ENCODE data around the gene ETV3L. TPM values are rescaled to one million over a fixed set of nuclear protein-coding genes. Genes with fewer than 3 reads are reported as not detected.
"Not testable (repeated sequence)": the region's sequence is repeated elsewhere in the genome, so short reads cannot be mapped to it uniquely, and the experiment has no call there.

The ETV3L gene
- polyA plus RNA-seq, 6 donors from 2014 or later: not detected

GRCh38 chr1:157073944-157074685 lies 25.5 kb downstream of the ETV3L start:
- peak overlapping the region in 1 of 8 donors; percentile 30 for H3K4me3 Mint-ChIP-seq
- peaks cover 0 to 11% (median 0%) of the 10 kb centered on the region in 3 donors for H3K4me1 Mint-ChIP-seq
- no peak overlapping the region for H3K27ac Mint-ChIP-seq
- DNase-seq (no peak), ATAC-seq (ENCODE audit: low read depth in 2 of 2) (no peak)
- peaks cover 31 to 40% (median 38%) of the 10 kb centered on the region in 3 donors for H3K27me3 Mint-ChIP-seq
- H3K9me3 Mint-ChIP-seq: peaks cover 0 to 2% (median 0%) of the 10 kb centered on the region in 7 donors
- no peaks in the 10 kb centered on the region for H3K36me3 Mint-ChIP-seq

GRCh38 chr1:157069601-157070000 lies 30.0 kb downstream of the ETV3L start:
- no peak for ATAC-seq (ENCODE audit: low read depth in 2 of 2)
- no peak overlapping the region for H3K4me3 Mint-ChIP-seq
- H3K36me3 Mint-ChIP-seq: no peaks in the 10 kb centered on the region
- H3K9me3 Mint-ChIP-seq: peaks cover 0 to 7% (median 0%) of the 10 kb centered on the region in 7 donors
- DNase-seq: no peak
- no peak overlapping the region for H3K27ac Mint-ChIP-seq
- H3K4me1 Mint-ChIP-seq: peaks cover 0 to 10% (median 0%) of the 10 kb centered on the region in 3 donors
- peaks cover 36 to 48% (median 41%) of the 10 kb centered on the region in 3 donors for H3K27me3 Mint-ChIP-seq

DNA sequence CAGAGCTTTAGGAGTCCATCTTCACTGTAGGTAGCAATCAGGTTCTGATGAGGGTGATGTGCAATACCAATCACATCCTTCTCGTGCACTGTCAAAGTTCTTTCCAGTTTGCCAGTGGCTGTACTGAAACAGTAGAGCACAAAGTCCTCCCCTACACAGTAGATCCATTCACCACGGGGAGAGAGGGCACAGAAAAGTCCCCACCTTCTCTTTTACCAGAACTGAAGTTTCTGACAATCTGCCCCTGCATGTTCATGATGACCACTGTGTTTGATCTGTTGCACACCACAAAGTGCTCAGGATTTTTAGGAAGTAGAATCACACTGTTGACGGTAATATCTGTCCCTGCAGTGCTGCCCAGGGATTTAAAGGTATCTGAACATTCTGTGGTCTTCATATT lies 40.4 kb downstream of the ETV3L start:
- peaks cover 38 to 52% (median 39%) of the 10 kb centered on the region in 3 donors for H3K27me3 Mint-ChIP-seq
- peaks cover 0 to 24% (median 16%) of the 10 kb centered on the region in 7 donors for H3K9me3 Mint-ChIP-seq
- not testable (repeated sequence) for H3K4me1 Mint-ChIP-seq; H3K27ac Mint-ChIP-seq; ATAC-seq (ENCODE audit: low read depth in 2 of 2); H3K4me3 Mint-ChIP-seq; DNase-seq
- H3K36me3 Mint-ChIP-seq: peaks cover 0 to 12% of the 10 kb centered on the region in 2 donors

DNA sequence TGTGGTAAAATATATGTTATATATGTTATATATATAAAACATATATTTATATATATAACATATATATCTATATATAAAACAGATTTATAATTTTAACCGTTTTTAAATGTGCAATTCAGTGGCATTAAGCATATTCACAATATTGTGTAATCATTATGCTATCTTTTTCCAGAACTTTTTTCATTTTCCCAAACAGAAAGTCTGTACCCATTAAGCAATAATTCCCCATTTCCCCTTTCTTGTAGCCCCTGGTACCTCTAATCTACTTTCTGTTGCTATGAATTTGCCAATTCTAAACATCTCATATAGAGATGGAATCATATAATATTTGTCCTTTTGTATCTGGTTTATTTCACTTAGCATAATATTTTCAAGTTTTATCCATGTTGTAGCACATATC lies 43.3 kb downstream of the ETV3L start:
- Mint-ChIP-seq H3K27ac (no peak overlapping the region), H3K9me3 (peaks cover 0 to 40% (median 23%) of the 10 kb centered on the region in 7 donors), H3K4me1 (no peaks in the 10 kb centered on the region), H3K36me3 (peaks cover 0 to 6% of the 10 kb centered on the region in 2 donors), H3K4me3 (no peak overlapping the region), H3K27me3 (peaks cover 42 to 54% (median 43%) of the 10 kb centered on the region in 3 donors)
- ATAC-seq (ENCODE audit: low read depth in 2 of 2) (no peak), DNase-seq (no peak)

DNA sequence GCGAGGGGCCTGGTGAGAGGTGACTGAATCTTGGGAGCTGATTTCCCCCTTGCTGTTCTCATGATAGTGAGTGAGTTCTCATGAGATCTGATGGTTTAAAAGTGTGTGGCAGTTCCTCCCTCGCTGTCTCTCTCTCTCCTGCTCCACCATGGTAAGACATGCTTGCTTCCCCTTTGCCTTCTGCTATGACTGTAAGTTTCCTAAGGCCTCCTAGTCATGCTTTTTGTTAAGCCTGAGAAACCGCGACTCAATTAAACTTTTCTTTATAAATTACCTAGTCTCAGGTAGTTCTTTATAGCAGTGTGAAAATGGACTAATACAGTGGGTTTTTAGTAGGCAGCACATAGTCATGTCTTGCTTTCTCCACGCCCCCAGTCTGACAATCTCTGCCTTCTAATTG lies 43.9 kb downstream of the ETV3L start:
- H3K4me3 Mint-ChIP-seq; DNase-seq; H3K4me1 Mint-ChIP-seq; H3K36me3 Mint-ChIP-seq; H3K27ac Mint-ChIP-seq; ATAC-seq (ENCODE audit: low read depth in 2 of 2): not testable (repeated sequence)
- peaks cover 0 to 39% (median 22%) of the 10 kb centered on the region in 7 donors for H3K9me3 Mint-ChIP-seq
- peaks cover 44 to 54% (median 46%) of the 10 kb centered on the region in 3 donors for H3K27me3 Mint-ChIP-seq

DNA sequence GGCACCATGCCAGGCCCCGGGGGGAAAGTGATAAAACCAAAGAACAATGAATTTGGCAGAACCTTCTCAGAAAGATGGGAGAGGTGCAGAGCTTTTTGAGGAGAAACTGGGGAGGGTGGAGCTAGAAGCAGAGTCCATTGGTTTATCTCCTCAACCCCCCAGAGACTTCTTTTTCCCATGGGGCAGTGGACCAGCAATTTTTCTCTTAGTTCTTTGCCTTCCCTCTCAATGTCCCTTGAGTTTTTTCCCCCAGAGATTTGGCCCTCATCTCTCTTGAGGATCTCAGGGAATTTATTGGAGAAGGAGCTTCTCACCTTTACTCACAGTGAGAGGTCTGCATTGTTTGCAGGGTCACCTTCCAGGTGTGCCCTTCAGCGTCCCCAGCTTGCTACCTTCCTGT lies 48.8 kb downstream of the ETV3L start:
- ATAC-seq (ENCODE audit: low read depth in 2 of 2): no peak
- Mint-ChIP-seq H3K36me3 (peaks cover 0 to 15% of the 10 kb centered on the region in 2 donors), H3K27ac (no peak overlapping the region), H3K4me1 (peaks cover 4 to 9% (median 5%) of the 10 kb centered on the region in 3 donors), H3K4me3 (no peak overlapping the region), H3K9me3 (peaks cover 0 to 31% (median 19%) of the 10 kb centered on the region in 7 donors), H3K27me3 (peaks cover 52 to 68% (median 54%) of the 10 kb centered on the region in 3 donors)
- DNase-seq: no peak

- peak overlapping the region in 1 of 6 donors; percentile 35 for H3K27ac Mint-ChIP-seq
- peaks cover 72 to 84% (median 74%) of the 10 kb centered on the region in 3 donors for H3K27me3 Mint-ChIP-seq
- peaks cover 0 to 17% (median 11%) of the 10 kb centered on the region in 7 donors for H3K9me3 Mint-ChIP-seq
- DNase-seq (no peak), ATAC-seq (ENCODE audit: low read depth in 2 of 2) (no peak)
- H3K4me3 Mint-ChIP-seq: peak overlapping the region in 7 of 8 donors; percentile 51 to 98 (median 95)
- H3K36me3 Mint-ChIP-seq: peaks cover 0 to 15% of the 10 kb centered on the region in 2 donors
- H3K4me1 Mint-ChIP-seq: peaks cover 9 to 15% (median 10%) of the 10 kb centered on the region in 3 donors
Observed at GRCh38 chr1:157047062-157047410, 52.6 kb downstream of the ETV3L start.

- peak within 1 kb of the TSS in 2 of 6 donors; percentile 82 to 97 for H3K27ac Mint-ChIP-seq
- no peak for DNase-seq
- peaks cover 0 to 7% (median 0%) of the 10 kb centered on the region in 7 donors for H3K9me3 Mint-ChIP-seq
- H3K27me3 Mint-ChIP-seq: peaks cover 72 to 81% (median 74%) of the 10 kb centered on the region in 3 donors
- peak; percentile 45 to 65 for ATAC-seq (ENCODE audit: low read depth in 2 of 2)
- peaks cover 0 to 7% of the 10 kb centered on the region in 2 donors for H3K36me3 Mint-ChIP-seq
- peaks cover 9 to 15% (median 10%) of the 10 kb centered on the region in 3 donors for H3K4me1 Mint-ChIP-seq
- peak within 1 kb of the TSS; percentile 85 to 98 (median 96) for H3K4me3 Mint-ChIP-seq
Observed at GRCh38 chr1:157045250-157046218, 54.1 kb downstream of the ETV3L start, which contains the start of gene ARHGEF11. Gene ARHGEF11 (minus strand): TSS chr1:157045742. CDS start chr1:157044330, 1,412 bp downstream.

GRCh38 chr1:157044326-157044725 lies 55.3 kb downstream of the ETV3L start:
- Mint-ChIP-seq H3K27me3 (peaks cover 70 to 77% (median 72%) of the 10 kb centered on the region in 3 donors), H3K27ac (no peak overlapping the region), H3K4me3 (peak overlapping the region in 2 of 8 donors; percentile 54 to 79), H3K9me3 (peaks cover 0 to 5% (median 0%) of the 10 kb centered on the region in 7 donors), H3K4me1 (peaks cover 9 to 15% (median 10%) of the 10 kb centered on the region in 3 donors), H3K36me3 (peaks cover 0 to 7% of the 10 kb centered on the region in 2 donors)
- no peak for ATAC-seq (ENCODE audit: low read depth in 2 of 2)
- DNase-seq: no peak

- peaks cover 70 to 79% (median 72%) of the 10 kb centered on the region in 3 donors for H3K27me3 Mint-ChIP-seq
- no peak for DNase-seq
- H3K36me3 Mint-ChIP-seq: peaks cover 0 to 14% of the 10 kb centered on the region in 2 donors
- peak overlapping the region in 3 of 8 donors; percentile 34 to 59 (median 43) for H3K4me3 Mint-ChIP-seq
- peaks cover 9 to 15% (median 10%) of the 10 kb centered on the region in 3 donors for H3K4me1 Mint-ChIP-seq
- ATAC-seq (ENCODE audit: low read depth in 2 of 2): no peak
- no peak overlapping the region for H3K27ac Mint-ChIP-seq
- H3K9me3 Mint-ChIP-seq: peaks cover 0 to 5% (median 0%) of the 10 kb centered on the region in 7 donors
Observed at GRCh38 chr1:157043685-157044084, 55.9 kb downstream of the ETV3L start.

- Mint-ChIP-seq H3K27me3 (peaks cover 65 to 74% (median 68%) of the 10 kb centered on the region in 3 donors), H3K27ac (no peak overlapping the region), H3K36me3 (peaks cover 0 to 15% of the 10 kb centered on the region in 2 donors), H3K4me1 (peaks cover 9 to 15% (median 10%) of the 10 kb centered on the region in 3 donors), H3K4me3 (no peak overlapping the region), H3K9me3 (peaks cover 0 to 5% (median 0%) of the 10 kb centered on the region in 7 donors)
- no peak for ATAC-seq (ENCODE audit: low read depth in 2 of 2)
- DNase-seq: no peak
Observed at GRCh38 chr1:157042846-157043245, 56.8 kb downstream of the ETV3L start.

Data from naive B cell (primary cell).